Fibroblast of villous mesenchyme (primary cell): ENCODE results near the gene SYAP1. TPM values are rescaled to one million over a fixed set of nuclear protein-coding genes. Genes with fewer than 3 reads are reported as not detected.
"Not testable (repeated sequence)": the region's sequence is repeated elsewhere in the genome, so short reads cannot be mapped to it uniquely, and the experiment has no call there.

Experiments
- DNase-seq: peaks from one replicate; pipeline ENCODE4 v3.0.0-alpha.2; 2010; ENCODE audit warnings: low read depth
- H3K4me3 ChIP-seq: 2 replicates; pipeline ENCODE4 v1.5.1; 2011; ENCODE audit warnings: low read depth, mild to moderate bottlenecking, low read length
- CTCF ChIP-seq: IDR thresholded peaks from 2 replicates; pipeline ENCODE4 v1.5.1; 2012; ENCODE audit warnings: low read depth, mild to moderate bottlenecking, low read length; ENCODE audit not compliant: insufficient read depth
- total RNA-seq: library from RNA; depleted of rRNA; stranded (reverse); fragments of >200 nt; gene quantifications from 2 replicates; pipeline ENCODE4 v1.2.3, GENCODE V29; 2012

SYAP1 gene
- total RNA-seq, 1 donor, result 51.4 TPM

- no peak for TF ChIP-seq CTCF
- DNase-seq, result no peak
- H3K4me3 ChIP-seq, result no peak overlapping the region
These were observed 37.3 kb downstream of the SYAP1 start for GRCh38 chrX:16756724-16757123.

- not testable (repeated sequence) for DNase-seq, H3K4me3 ChIP-seq
These were observed 42.1 kb downstream of the SYAP1 start for GRCh38 chrX:16761500-16761899.

GRCh38 chrX:16762579-16762978, 43.2 kb downstream of the SYAP1 start:
- no peak overlapping the region for H3K4me3 ChIP-seq
- DNase-seq, result no peak
- no peak for TF ChIP-seq CTCF

- no peak for TF ChIP-seq CTCF
- DNase-seq, result no peak
These were observed 46.2 kb downstream of the SYAP1 start for GRCh38 chrX:16765594-16765993.

GRCh38 chrX:16770970-16771482, 51.6 kb downstream of the SYAP1 start:
- DNase-seq, result no peak
- no peak overlapping the region for H3K4me3 ChIP-seq
- TF ChIP-seq CTCF, result no peak

More at GRCh38 chrX:16765594-16765993, 46.2 kb downstream of the SYAP1 start:
- no peak overlapping the region for H3K4me3 ChIP-seq

- no peak overlapping the region for H3K4me3 ChIP-seq
- peak; percentile 78 for DNase-seq
- TF ChIP-seq CTCF, result no peak
These were observed 52.3 kb downstream of the SYAP1 start for GRCh38 chrX:16771483-16772398.

GRCh38 chrX:16772460-16772859, 53.0 kb downstream of the SYAP1 start:
- TF ChIP-seq CTCF, result no peak
- DNase-seq, result no peak
- H3K4me3 ChIP-seq, result no peak overlapping the region
